OCI-LY1 (cell line): ENCODE data around the gene MAP3K8.

Source experiments
- H2AFZ ChIP-seq: fragments of 200-600 bp; sonication (generic), shearing (Covaris generic); 2 replicates; pipeline ENCODE4 v1.6.0; 2014; ENCODE audit warnings: antibody characterized with exemption, mild to moderate bottlenecking, low read length
- H3F3A ChIP-seq: fragments of 200-600 bp; sonication (generic), shearing (Covaris generic); 2 replicates; pipeline ENCODE4 v1.6.0; 2014; ENCODE audit warnings: mild to moderate bottlenecking, antibody characterized with exemption, low read length, moderate library complexity; ENCODE audit not compliant: insufficient read depth
- H3K27ac ChIP-seq: fragments of 200-600 bp; sonication (generic); 2 replicates; pipeline ENCODE4 v1.5.1; 2014; ENCODE audit warnings: low read length, mixed run types, mild to moderate bottlenecking, low read depth; ENCODE audit not compliant: poor library complexity, severe bottlenecking
- H3K27me3 ChIP-seq: fragments of 200-600 bp; sonication (generic); 2 replicates; pipeline ENCODE4 v1.6.0; 2014; ENCODE audit warnings: antibody characterized with exemption, mild to moderate bottlenecking, low read length, moderate library complexity; ENCODE audit not compliant: insufficient read depth
- H3K36me3 ChIP-seq: fragments of 200-600 bp; sonication (generic); 2 replicates; pipeline ENCODE4 v1.6.1; 2014; ENCODE audit warnings: mild to moderate bottlenecking, antibody characterized with exemption, low read length, moderate library complexity, mixed read lengths; ENCODE audit not compliant: insufficient read depth
- H3K4me1 ChIP-seq: fragments of 200-600 bp; sonication (generic); 2 replicates; pipeline ENCODE4 v1.5.1; 2014; ENCODE audit warnings: mild to moderate bottlenecking, low read length, moderate library complexity; ENCODE audit not compliant: insufficient read depth, severe bottlenecking
- H3K4me2 ChIP-seq: fragments of 200-600 bp; sonication (generic), shearing (Covaris generic); 2 replicates; pipeline ENCODE4 v1.6.1; 2014; ENCODE audit warnings: low read length
- H3K4me3 ChIP-seq: fragments of 200-600 bp; sonication (generic); 2 replicates; pipeline ENCODE4 v1.5.1; 2014; ENCODE audit warnings: low read length, low read depth, mild to moderate bottlenecking, mixed read lengths; ENCODE audit not compliant: poor library complexity, severe bottlenecking
- H3K79me2 ChIP-seq: fragments of 200-600 bp; shearing (Covaris generic); 2 replicates; pipeline ENCODE4 v1.6.1; 2016; ENCODE audit warnings: mixed run types, low read length, mixed read lengths; ENCODE audit not compliant: insufficient read depth
- H3K9ac ChIP-seq: fragments of 200-600 bp; sonication (generic), shearing (Covaris generic); 2 replicates; pipeline ENCODE4 v1.6.1; 2014; ENCODE audit warnings: mild to moderate bottlenecking, low read length, mixed read lengths
- H3K9me2 ChIP-seq: fragments of 200-600 bp; sonication (generic), shearing (Covaris generic); 2 replicates; pipeline ENCODE4 v1.6.1; 2014; ENCODE audit warnings: low read depth, mild to moderate bottlenecking, low read length, mixed read lengths
- H3K9me3 ChIP-seq: fragments of 200-600 bp; shearing (Covaris generic); 2 replicates; pipeline ENCODE4 v1.6.1; 2014; ENCODE audit warnings: low read length, mixed read lengths
- H4K20me1 ChIP-seq: fragments of 200-600 bp; sonication (generic), shearing (Covaris generic); 2 replicates; pipeline ENCODE4 v1.6.0; 2016; ENCODE audit warnings: mild to moderate bottlenecking, low read length; ENCODE audit not compliant: insufficient read depth
- EZH2 ChIP-seq: fragments of 200-600 bp; sonication (generic), shearing (Covaris generic); IDR thresholded peaks from 2 replicates; pipeline ENCODE4 v1.8.0; 2017; ENCODE audit warnings: borderline replicate concordance, mixed run types, mild to moderate bottlenecking, antibody characterized with exemption, low read length, moderate library complexity, mixed read lengths
- TF ChIP-seq, protein P1 (sequence below): fragments of 200-600 bp; sonication (generic), shearing (Covaris generic); IDR thresholded peaks from 2 replicates; pipeline ENCODE4 v1.5.1; 2017; ENCODE audit warnings: mild to moderate bottlenecking, antibody characterized with exemption, low read length, moderate library complexity, mixed read lengths

Gene MAP3K8

DNA sequence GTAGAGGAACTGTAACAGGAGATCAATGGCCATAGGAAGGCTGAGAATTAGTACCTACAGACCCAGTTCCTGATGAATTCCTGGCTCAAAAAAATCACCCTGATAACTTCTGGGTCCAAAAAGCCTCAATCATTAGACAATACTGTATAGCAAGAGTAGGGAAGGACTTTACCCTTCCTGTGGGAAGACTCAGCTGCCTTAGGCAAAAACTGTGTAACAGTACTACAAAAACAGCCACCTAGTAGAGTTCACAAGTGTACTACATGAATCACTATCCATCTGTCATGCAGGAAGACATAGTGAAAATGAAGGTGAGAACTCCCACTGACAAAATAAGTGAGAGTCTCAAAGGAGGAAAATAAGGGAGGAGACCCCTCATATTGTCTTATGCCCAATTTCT lies 47.6 kb downstream of the MAP3K8 start:
- H3K27me3 ChIP-seq = no peaks in the 10 kb centered on the region
- H3K4me1 ChIP-seq = no peaks in the 10 kb centered on the region
- no peaks in the 10 kb centered on the region for H4K20me1 ChIP-seq
- H3F3A ChIP-seq = no peaks in the 10 kb centered on the region
- no peaks in the 10 kb centered on the region for H3K79me2 ChIP-seq
- no peak overlapping the region for H3K27ac ChIP-seq
- H2AFZ ChIP-seq = no peak overlapping the region
- no peak for TF ChIP-seq EZH2
- TF ChIP-seq, protein P1, sequence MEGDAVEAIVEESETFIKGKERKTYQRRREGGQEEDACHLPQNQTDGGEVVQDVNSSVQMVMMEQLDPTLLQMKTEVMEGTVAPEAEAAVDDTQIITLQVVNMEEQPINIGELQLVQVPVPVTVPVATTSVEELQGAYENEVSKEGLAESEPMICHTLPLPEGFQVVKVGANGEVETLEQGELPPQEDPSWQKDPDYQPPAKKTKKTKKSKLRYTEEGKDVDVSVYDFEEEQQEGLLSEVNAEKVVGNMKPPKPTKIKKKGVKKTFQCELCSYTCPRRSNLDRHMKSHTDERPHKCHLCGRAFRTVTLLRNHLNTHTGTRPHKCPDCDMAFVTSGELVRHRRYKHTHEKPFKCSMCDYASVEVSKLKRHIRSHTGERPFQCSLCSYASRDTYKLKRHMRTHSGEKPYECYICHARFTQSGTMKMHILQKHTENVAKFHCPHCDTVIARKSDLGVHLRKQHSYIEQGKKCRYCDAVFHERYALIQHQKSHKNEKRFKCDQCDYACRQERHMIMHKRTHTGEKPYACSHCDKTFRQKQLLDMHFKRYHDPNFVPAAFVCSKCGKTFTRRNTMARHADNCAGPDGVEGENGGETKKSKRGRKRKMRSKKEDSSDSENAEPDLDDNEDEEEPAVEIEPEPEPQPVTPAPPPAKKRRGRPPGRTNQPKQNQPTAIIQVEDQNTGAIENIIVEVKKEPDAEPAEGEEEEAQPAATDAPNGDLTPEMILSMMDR = no peak
- H3K36me3 ChIP-seq = no peaks in the 10 kb centered on the region; the same call in 1 of the 2 replicates
- no peak overlapping the region for H3K9ac ChIP-seq
- no peak overlapping the region for H3K4me2 ChIP-seq
- no peaks in the 10 kb centered on the region for H3K9me2 ChIP-seq
- no peak overlapping the region for H3K4me3 ChIP-seq
- no peaks in the 10 kb centered on the region for H3K9me3 ChIP-seq

GRCh38 chr10:30488316-30488715 lies 54.3 kb downstream of the MAP3K8 start:
- Histone ChIP-seq H3K4me2 (peak overlapping the region; percentile 27; the same call in 1 of the 2 replicates), H3K9me3 (no peaks in the 10 kb centered on the region), H4K20me1 (no peaks in the 10 kb centered on the region), H3K4me1 (peaks cover 59% of the 10 kb centered on the region), H3K9me2 (no peaks in the 10 kb centered on the region), H3K27me3 (no peaks in the 10 kb centered on the region), H2AFZ (no peak overlapping the region), H3K79me2 (no peaks in the 10 kb centered on the region), H3F3A (no peaks in the 10 kb centered on the region), H3K4me3 (no peak overlapping the region), H3K9ac (no peak overlapping the region; the same call in 1 of the 2 replicates), H3K27ac (peak overlapping the region; percentile 82), H3K36me3 (no peaks in the 10 kb centered on the region; the same call in 1 of the 2 replicates)
- no peak for TF ChIP-seq EZH2
- TF ChIP-seq, protein P1 = no peak

DNA sequence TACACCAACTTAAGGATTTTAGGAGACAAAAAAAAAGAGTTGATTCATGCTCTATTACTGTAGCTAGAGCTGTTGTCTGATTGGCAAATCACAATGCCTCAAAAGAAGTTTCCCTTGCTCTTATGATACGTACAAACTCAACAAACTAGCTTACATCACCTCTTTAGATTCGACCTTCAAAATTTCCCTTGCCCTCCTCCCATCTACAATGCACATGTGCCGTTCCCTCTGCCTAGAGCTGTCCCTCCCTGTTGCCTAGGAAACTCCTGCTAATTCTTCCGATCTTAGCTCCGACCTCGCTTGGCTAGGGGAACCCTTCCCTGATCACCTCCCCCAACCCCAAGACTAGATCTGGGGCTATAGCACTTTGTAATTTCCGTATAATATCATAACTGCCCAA lies 55.4 kb downstream of the MAP3K8 start:
- peak overlapping the region; percentile 82 for H3K27ac ChIP-seq
- no peak overlapping the region for H3K4me3 ChIP-seq

More for the DNA sequence above, 55.4 kb downstream of the MAP3K8 start:
- no peaks in the 10 kb centered on the region for H3K9me2 ChIP-seq
- H3K9ac ChIP-seq = peak overlapping the region; percentile 10; the same call in 1 of the 2 replicates
- H3K79me2 ChIP-seq = no peaks in the 10 kb centered on the region
- peak overlapping the region; percentile 57; the same call in 1 of the 2 replicates for H3K4me2 ChIP-seq
- no peaks in the 10 kb centered on the region for H3F3A ChIP-seq
- no peaks in the 10 kb centered on the region for H4K20me1 ChIP-seq
- H3K9me3 ChIP-seq = no peaks in the 10 kb centered on the region
- no peaks in the 10 kb centered on the region for H3K36me3 ChIP-seq
- no peak for TF ChIP-seq EZH2
- TF ChIP-seq, protein P1 = no peak
- H3K27me3 ChIP-seq = no peaks in the 10 kb centered on the region
- H2AFZ ChIP-seq = no peak overlapping the region
- peaks cover 70% of the 10 kb centered on the region for H3K4me1 ChIP-seq
